ENCODE results near the gene TNS2. TPM values are rescaled to one million over a fixed set of nuclear protein-coding genes. Genes with fewer than 3 reads are reported as not detected.
A peak's percentile ranks its signal among the peaks of the same experiment; 100 is the strongest.

TNS2 gene
- total RNA-seq, 1 donor from 2014 or later = 91.7 TPM

DNA sequence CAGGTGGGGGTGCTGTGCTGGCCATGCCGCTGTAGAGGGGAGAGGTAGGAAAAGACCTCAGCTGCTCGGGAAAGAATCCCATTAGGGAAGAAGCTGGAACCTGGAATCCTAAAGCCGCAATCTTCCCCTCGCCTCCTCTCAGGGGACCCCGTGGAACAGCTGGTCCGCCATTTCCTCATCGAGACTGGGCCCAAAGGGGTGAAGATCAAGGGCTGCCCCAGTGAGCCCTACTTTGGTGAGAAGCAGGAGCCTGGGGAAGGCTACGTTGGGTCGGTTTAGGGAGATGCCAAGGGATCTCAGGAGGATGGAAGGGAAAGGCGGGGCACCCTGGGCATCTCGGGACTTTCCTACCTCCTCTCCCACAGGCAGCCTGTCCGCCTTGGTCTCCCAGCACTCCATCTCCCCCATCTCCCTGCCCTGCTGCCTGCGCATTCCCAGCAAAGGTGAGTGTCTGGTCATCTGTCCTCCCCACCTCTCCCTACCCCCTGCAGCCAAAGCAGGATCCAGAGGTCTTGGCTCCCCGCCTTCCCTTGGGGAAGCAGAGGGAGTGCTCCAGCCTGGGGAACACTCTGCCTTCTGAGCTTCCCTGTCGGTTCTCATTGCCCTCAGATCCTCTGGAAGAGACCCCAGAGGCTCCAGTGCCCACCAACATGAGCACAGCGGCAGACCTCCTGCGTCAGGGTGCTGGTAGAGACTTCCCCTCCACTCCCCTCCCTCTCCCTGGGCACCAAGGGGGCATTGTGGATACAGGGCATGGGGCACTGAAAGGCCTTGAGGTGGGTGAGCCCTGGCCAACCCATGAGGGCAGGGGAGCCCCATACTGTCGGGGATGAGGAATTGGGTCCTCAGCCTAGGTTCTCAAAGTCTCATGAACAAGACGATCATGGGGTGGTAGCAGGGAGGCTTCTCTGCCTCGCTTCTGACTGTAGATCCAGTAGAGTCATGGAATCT, 12.4 kb downstream of the TNS2 start:
- peaks cover 9% of the 10 kb centered on the region for H3K36me3 Mint-ChIP-seq
- H3K4me1 Mint-ChIP-seq = peaks cover 19% of the 10 kb centered on the region
- no peak overlapping the region for H3K4me3 Mint-ChIP-seq
- no peaks in the 10 kb centered on the region for H3K27me3 Mint-ChIP-seq (ENCODE audit: low read depth)
- TF ChIP-seq, protein P1, sequence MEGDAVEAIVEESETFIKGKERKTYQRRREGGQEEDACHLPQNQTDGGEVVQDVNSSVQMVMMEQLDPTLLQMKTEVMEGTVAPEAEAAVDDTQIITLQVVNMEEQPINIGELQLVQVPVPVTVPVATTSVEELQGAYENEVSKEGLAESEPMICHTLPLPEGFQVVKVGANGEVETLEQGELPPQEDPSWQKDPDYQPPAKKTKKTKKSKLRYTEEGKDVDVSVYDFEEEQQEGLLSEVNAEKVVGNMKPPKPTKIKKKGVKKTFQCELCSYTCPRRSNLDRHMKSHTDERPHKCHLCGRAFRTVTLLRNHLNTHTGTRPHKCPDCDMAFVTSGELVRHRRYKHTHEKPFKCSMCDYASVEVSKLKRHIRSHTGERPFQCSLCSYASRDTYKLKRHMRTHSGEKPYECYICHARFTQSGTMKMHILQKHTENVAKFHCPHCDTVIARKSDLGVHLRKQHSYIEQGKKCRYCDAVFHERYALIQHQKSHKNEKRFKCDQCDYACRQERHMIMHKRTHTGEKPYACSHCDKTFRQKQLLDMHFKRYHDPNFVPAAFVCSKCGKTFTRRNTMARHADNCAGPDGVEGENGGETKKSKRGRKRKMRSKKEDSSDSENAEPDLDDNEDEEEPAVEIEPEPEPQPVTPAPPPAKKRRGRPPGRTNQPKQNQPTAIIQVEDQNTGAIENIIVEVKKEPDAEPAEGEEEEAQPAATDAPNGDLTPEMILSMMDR (IDR thresholded peaks at IDR 0.05; ENCODE audit: unreplicated experiment) = no peak
- H3K27ac Mint-ChIP-seq = peak overlapping the region; percentile 34
- H3K9me3 Mint-ChIP-seq = no peaks in the 10 kb centered on the region
- DNase-seq (ENCODE audit: low spot score in 2 of 2, unreplicated experiment in 2 of 2) = no peak

DNA sequence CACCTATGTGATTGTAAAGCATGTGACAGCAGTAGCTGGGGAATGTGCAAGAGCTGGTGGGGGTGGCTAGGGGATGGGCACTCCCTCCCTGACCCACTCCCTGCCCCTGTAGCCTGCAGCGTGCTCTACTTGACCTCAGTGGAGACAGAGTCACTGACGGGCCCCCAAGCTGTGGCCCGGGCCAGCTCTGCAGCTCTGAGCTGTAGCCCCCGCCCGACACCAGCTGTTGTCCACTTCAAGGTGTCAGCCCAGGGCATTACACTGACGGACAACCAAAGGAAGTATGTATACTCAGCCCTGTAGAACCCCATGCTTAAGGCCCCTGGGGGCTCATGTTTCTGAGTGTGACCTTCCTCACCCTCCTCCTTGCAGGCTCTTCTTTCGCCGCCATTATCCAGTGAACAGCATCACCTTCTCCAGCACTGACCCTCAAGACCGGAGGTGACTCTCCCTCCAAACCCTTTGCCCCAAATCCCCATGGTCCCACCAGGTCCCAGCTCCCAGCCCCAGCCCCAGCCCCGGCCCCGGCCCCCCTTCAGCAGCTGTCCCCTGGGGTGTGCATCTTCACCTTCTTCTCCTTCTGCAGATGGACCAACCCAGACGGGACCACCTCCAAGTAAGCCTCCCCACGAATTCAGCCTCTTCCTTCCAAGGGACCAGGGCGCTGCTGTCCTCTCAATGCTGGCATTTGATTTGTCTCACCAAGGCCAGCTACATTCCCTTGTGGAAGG, 13.3 kb downstream of the TNS2 start:
- Mint-ChIP-seq H3K4me3 (no peak overlapping the region), H3K4me1 (peaks cover 20% of the 10 kb centered on the region), H3K27ac (no peak overlapping the region), H3K27me3 (ENCODE audit: low read depth) (no peaks in the 10 kb centered on the region), H3K9me3 (no peaks in the 10 kb centered on the region), H3K36me3 (peaks cover 10% of the 10 kb centered on the region)
- TF ChIP-seq, protein P1 (IDR thresholded peaks at IDR 0.05; ENCODE audit: unreplicated experiment) = no peak
- DNase-seq (ENCODE audit: low spot score in 2 of 2, unreplicated experiment in 2 of 2) = no peak

DNA sequence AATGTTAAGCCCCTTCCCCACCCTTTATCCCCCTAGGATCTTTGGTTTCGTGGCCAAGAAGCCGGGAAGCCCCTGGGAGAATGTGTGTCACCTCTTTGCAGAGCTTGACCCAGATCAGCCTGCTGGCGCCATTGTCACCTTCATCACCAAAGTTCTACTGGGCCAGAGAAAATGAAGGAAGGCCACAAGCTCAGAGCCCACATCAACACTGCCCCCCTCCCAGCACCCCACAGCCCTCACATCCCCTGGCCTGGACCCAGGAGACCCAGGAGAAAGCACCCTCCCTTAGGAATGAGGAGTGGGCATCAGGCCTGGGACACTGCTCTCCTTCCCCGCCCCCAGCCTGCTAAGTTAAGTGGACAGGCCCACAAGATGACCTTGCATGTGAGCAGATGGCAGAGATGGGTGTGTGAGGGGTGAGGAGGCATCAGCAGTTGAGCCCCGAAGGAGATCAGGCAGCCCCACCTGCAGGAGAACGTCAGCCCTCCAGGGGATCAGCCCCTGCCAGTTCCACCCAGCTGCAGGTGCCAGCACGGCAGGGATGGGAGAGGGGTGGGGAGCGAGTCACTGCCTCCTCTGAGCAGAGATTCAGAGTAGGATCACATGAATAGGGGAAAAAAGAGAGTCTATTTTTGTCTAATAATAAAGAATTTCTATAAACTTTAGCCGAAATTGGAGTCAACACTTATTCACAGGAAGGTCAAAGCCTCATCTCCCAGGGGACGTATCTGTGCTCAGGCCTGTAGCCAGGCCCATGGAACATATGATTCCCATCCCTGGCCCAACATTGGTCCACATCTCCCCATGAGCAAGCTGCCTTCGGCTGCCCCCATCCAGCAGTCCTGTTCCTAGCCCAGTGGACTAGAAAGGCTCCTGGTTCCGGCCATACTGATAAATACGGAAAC, 14.1 kb downstream of the TNS2 start:
- DNase-seq (ENCODE audit: low spot score in 2 of 2, unreplicated experiment in 2 of 2) = no peak
- peaks cover 28% of the 10 kb centered on the region for H3K4me1 Mint-ChIP-seq

DNA sequence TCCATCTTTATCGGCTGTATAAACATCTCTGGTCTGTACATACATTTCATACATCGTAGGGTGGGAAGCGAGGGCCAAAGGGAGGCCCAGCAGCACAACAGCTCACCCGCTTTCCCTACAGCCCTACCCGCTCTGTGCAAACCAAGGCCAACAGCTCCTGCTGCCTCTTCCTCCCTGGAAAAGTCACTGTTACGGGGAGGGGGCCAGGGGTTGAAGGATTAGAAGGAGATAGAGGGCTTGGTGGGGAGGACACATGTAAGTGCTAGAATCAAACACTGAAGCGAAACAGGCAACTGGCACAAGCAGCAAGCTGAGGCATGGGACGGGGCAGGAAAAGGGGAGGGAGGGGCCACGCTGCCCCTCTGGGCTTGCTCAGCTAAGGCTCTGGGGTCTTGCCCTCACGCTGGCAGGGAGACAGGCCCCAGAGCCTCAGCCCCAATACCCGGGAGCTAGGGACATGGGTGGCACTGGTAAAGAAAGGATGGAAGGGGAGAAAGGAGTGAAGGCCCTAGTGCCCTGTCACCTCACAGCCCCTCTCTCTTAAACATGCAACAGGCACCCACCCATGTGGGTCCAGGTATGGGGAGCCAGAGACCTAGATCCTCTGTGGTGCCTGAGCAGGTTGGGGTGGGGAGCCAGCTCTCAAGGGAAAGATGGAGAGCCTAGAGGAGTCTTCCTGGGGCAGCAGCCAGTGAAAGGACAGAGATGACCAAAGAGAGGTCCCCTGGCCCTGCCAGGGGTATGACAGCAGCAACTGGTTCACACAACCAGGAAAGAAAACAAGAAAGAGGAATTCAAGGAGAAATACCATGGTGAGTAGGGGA, 15.0 kb downstream of the TNS2 start:
- Mint-ChIP-seq H3K4me3 (no peak overlapping the region), H3K27me3 (ENCODE audit: low read depth) (no peaks in the 10 kb centered on the region), H3K9me3 (no peaks in the 10 kb centered on the region), H3K27ac (peak overlapping the region; percentile 4), H3K4me1 (peaks cover 37% of the 10 kb centered on the region), H3K36me3 (peaks cover 11% of the 10 kb centered on the region)
- TF ChIP-seq, protein P1 (IDR thresholded peaks at IDR 0.05; ENCODE audit: unreplicated experiment) = no peak
- no peak for DNase-seq (ENCODE audit: low spot score in 2 of 2, unreplicated experiment in 2 of 2)

More for the DNA sequence above, 14.1 kb downstream of the TNS2 start:
- Mint-ChIP-seq H3K9me3 (no peaks in the 10 kb centered on the region), H3K27ac (no peak overlapping the region), H3K4me3 (no peak overlapping the region), H3K36me3 (peaks cover 11% of the 10 kb centered on the region), H3K27me3 (ENCODE audit: low read depth) (no peaks in the 10 kb centered on the region)
- TF ChIP-seq, protein P1 (IDR thresholded peaks at IDR 0.05; ENCODE audit: unreplicated experiment) = no peak

All from mesothelial cell of epicardium (in vitro differentiated cells).